GM23248 (cell line): ENCODE results near the gene CFLAR. TPM values are rescaled to one million over a fixed set of nuclear protein-coding genes. Genes with fewer than 3 reads are reported as not detected.

Experiments used
- DNase-seq: peaks from one replicate; pipeline ENCODE4 v3.0.0-alpha.2; 2015
- H2AFZ ChIP-seq: fragments of 200-600 bp; sonication (generic); 2 replicates; pipeline ENCODE4 v1.6.1; 2016; ENCODE audit warnings: antibody characterized with exemption
- H3F3A ChIP-seq: fragments of 200-600 bp; sonication (generic); 2 replicates; pipeline ENCODE4 v1.6.1; 2016; ENCODE audit warnings: mild to moderate bottlenecking, antibody characterized with exemption, mixed run types; ENCODE audit not compliant: insufficient read depth
- H3K27ac ChIP-seq: fragments of 200-600 bp; sonication (generic); 2 replicates; pipeline ENCODE4 v1.5.1; 2016; ENCODE audit warnings: mild to moderate bottlenecking
- H3K27me3 ChIP-seq: fragments of 200-600 bp; sonication (generic); replicated peaks from 2 replicates; pipeline ENCODE4 v1.6.1; 2016; ENCODE audit warnings: mild to moderate bottlenecking; ENCODE audit not compliant: insufficient read depth
- H3K36me3 ChIP-seq: fragments of 200-600 bp; sonication (generic); 2 replicates; pipeline ENCODE4 v1.6.1; 2016; ENCODE audit warnings: low read depth, mild to moderate bottlenecking
- H3K4me1 ChIP-seq: fragments of 200-600 bp; sonication (generic); 2 replicates; pipeline ENCODE4 v1.6.1; 2016; ENCODE audit warnings: mild to moderate bottlenecking; ENCODE audit not compliant: insufficient read depth
- H3K4me2 ChIP-seq: fragments of 200-600 bp; sonication (generic); one replicate; pipeline ENCODE4 v1.6.1; 2016; ENCODE audit warnings: mild to moderate bottlenecking; ENCODE audit not compliant: unreplicated experiment
- H3K4me3 ChIP-seq: fragments of 200-600 bp; sonication (generic); 2 replicates; pipeline ENCODE4 v1.5.1; 2016; ENCODE audit warnings: mild to moderate bottlenecking
- H3K79me2 ChIP-seq: fragments of 200-600 bp; sonication (generic); 2 replicates; pipeline ENCODE4 v1.6.1; 2016; ENCODE audit warnings: mild to moderate bottlenecking; ENCODE audit not compliant: insufficient read depth
- H3K9ac ChIP-seq: fragments of 200-600 bp; sonication (generic); 2 replicates; pipeline ENCODE4 v1.6.1; 2016; ENCODE audit warnings: mild to moderate bottlenecking
- H3K9me2 ChIP-seq: fragments of 200-600 bp; sonication (generic); 2 replicates; pipeline ENCODE4 v1.6.1; 2016; ENCODE audit warnings: mixed run types, mild to moderate bottlenecking, moderate library complexity; ENCODE audit not compliant: insufficient read depth
- H3K9me3 ChIP-seq: fragments of 200-600 bp; sonication (generic); one replicate; pipeline ENCODE4 v1.6.1; 2017; ENCODE audit warnings: low read depth
- H4K20me1 ChIP-seq: fragments of 200-600 bp; sonication (generic); 2 replicates; pipeline ENCODE4 v1.6.0; 2016; ENCODE audit not compliant: insufficient read depth
- EZH2 ChIP-seq: fragments of 200-600 bp; sonication (generic); IDR thresholded peaks from 2 replicates; pipeline ENCODE4 v1.6.1; 2018; ENCODE audit warnings: antibody characterized with exemption, mild to moderate bottlenecking; ENCODE audit not compliant: insufficient read depth, poor library complexity, severe bottlenecking
- EZH2phosphoT487 ChIP-seq: fragments of 200-600 bp; sonication (generic); IDR thresholded peaks from 2 replicates; pipeline ENCODE4 v1.6.1; 2018; ENCODE audit warnings: antibody characterized with exemption, moderate library complexity, mild to moderate bottlenecking, low read depth; ENCODE audit not compliant: insufficient read depth
- WGBS, 2 experiments: methylation state at CpG; one replicate each; pipeline ENCODE4 v1.1.6; 2015 to 2017; ENCODE audit warnings: low lambda C conversion rate in 2 of 2, low coverage in 1 of 2; ENCODE audit errors: missing lambda C conversion rate in 2 of 2; 5-methylcytosine and 5-hydroxymethylcytosine counted together
- in situ Hi-C: fragments of 300-500 bp; cut with MboI; formaldehyde crosslinking; loops from 2 replicates; pipeline ENCODE4 v1.15.0; 2020
- polyA plus RNA-seq: library from polyadenylated mRNA; unstranded; fragments of >200 nt; fragmentation: Nextera tagmentation; extraction: Ambion mirVana; gene quantifications from 2 replicates; pipeline ENCODE4 v1.2.1, GENCODE V29; 2016
- total RNA-seq: library from RNA; depleted of rRNA; stranded (reverse); fragments of >200 nt; shearing (Covaris generic); gene quantifications from 2 replicates; pipeline ENCODE4 v1.2.3, GENCODE V29; 2014

CFLAR gene
- total and polyA plus RNA-seq, 2 experiments from 2014 or later = 46.1 to 47.2 TPM

GRCh38 chr2:201185863-201186262, 69.9 kb downstream of the CFLAR start:
- Histone ChIP-seq H3K4me2 (no peak overlapping the region), H3K9ac (no peak overlapping the region), H3K4me1 (peaks cover 13% of the 10 kb centered on the region), H3K36me3 (no peaks in the 10 kb centered on the region), H3K9me2 (no peaks in the 10 kb centered on the region), H3K9me3 (no peaks in the 10 kb centered on the region), H3K4me3 (no peak overlapping the region), H3K27ac (no peak overlapping the region), H3F3A (no peaks in the 10 kb centered on the region), H2AFZ (no peak overlapping the region), H4K20me1 (no peaks in the 10 kb centered on the region), H3K27me3 (no peaks in the 10 kb centered on the region), H3K79me2 (peaks cover 10% of the 10 kb centered on the region)
- DNase-seq = no peak
- in situ Hi-C loops = no loop called here
- TF ChIP-seq EZH2 (no peak), EZH2phosphoT487 (no peak)
- 86 to 94% methylated on average over 4 of the region's 4 CpGs for WGBS, 2 experiments

- Histone ChIP-seq H3K9me2 (no peaks in the 10 kb centered on the region), H3K36me3 (no peaks in the 10 kb centered on the region), H3K27me3 (no peaks in the 10 kb centered on the region), H3F3A (no peaks in the 10 kb centered on the region), H3K4me2 (no peak overlapping the region), H3K79me2 (peaks cover 10% of the 10 kb centered on the region), H3K9ac (no peak overlapping the region), H2AFZ (no peak overlapping the region), H3K27ac (no peak overlapping the region), H3K4me1 (peaks cover 13% of the 10 kb centered on the region), H3K9me3 (no peaks in the 10 kb centered on the region), H4K20me1 (no peaks in the 10 kb centered on the region), H3K4me3 (no peak overlapping the region)
- in situ Hi-C loops = no loop called here
- 55% methylated on average over 5 of the region's 5 CpGs for WGBS, 2 experiments
- no peak for DNase-seq
- TF ChIP-seq EZH2phosphoT487 (no peak), EZH2 (no peak)
Measured at GRCh38 chr2:201186982-201187381, 71.0 kb downstream of the CFLAR start.

GRCh38 chr2:201188449-201188848, 72.5 kb downstream of the CFLAR start:
- no peak overlapping the region for H2AFZ ChIP-seq
- H3F3A ChIP-seq = no peaks in the 10 kb centered on the region
- H3K4me3 ChIP-seq = no peak overlapping the region
- H3K27me3 ChIP-seq = no peaks in the 10 kb centered on the region
- no peak for TF ChIP-seq EZH2phosphoT487
- TF ChIP-seq EZH2 = no peak
- H3K36me3 ChIP-seq = no peaks in the 10 kb centered on the region
- no peaks in the 10 kb centered on the region for H3K9me3 ChIP-seq
- H3K4me2 ChIP-seq = no peak overlapping the region
- no peak overlapping the region for H3K9ac ChIP-seq
- no peak for DNase-seq
- WGBS, 2 experiments = 91 to 95% methylated on average over 4 of the region's 4 CpGs
- H4K20me1 ChIP-seq = no peaks in the 10 kb centered on the region
- no peak overlapping the region for H3K27ac ChIP-seq
- peaks cover 8% of the 10 kb centered on the region for H3K4me1 ChIP-seq
- H3K9me2 ChIP-seq = no peaks in the 10 kb centered on the region
- in situ Hi-C loops = no loop called here
- H3K79me2 ChIP-seq = peaks cover 10% of the 10 kb centered on the region

GRCh38 chr2:201191132-201191875, 75.3 kb downstream of the CFLAR start:
- no peak overlapping the region for H3K9ac ChIP-seq
- in situ Hi-C loops = no loop called here

More at GRCh38 chr2:201191132-201191875, 75.3 kb downstream of the CFLAR start:
- Histone ChIP-seq H3K36me3 (0 out of 2 replicates have a peak, but pooled peaks cover 3% of the 10 kb centered on the region), H3F3A (no peaks in the 10 kb centered on the region), H3K9me2 (no peaks in the 10 kb centered on the region), H2AFZ (no peak overlapping the region), H3K9me3 (no peaks in the 10 kb centered on the region), H3K27ac (no peak overlapping the region), H3K27me3 (no peaks in the 10 kb centered on the region), H3K4me1 (no peaks in the 10 kb centered on the region), H3K4me2 (no peak overlapping the region), H3K79me2 (no peaks in the 10 kb centered on the region), H3K4me3 (no peak overlapping the region), H4K20me1 (no peaks in the 10 kb centered on the region)
- 54 to 58% methylated on average over 4 of the region's 4 CpGs for WGBS, 2 experiments
- TF ChIP-seq EZH2phosphoT487 (no peak), EZH2 (no peak)
- no peak for DNase-seq
